ENCODE data around the gene ARAP1.

DNA sequence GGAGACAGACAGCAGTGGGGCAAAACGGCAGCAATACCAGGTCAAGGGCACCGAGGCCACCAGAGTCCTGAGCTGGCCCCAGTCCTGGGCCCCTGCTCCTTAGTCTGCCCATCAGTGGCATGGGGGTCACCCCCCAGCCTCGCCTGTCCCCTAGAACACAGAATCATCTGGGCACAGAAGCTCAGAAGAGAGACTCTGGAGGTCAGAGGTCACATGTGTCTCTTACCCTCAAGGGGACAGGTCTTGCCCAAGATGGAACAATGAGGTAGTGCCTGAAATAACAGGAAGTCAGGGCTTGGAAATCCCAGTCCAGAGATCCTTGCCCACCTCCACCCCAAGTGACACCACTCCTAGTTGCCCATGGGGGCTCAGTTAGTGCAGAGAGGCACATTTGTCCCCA lies 98.6 kb downstream of the ARAP1 start:
- TF ChIP-seq CTCF (optimal IDR thresholded peaks at IDR 0.05 in 1 of 3, IDR thresholded peaks at IDR 0.05 in 1 of 3, conservative IDR thresholded peaks at IDR 0.05 in 1 of 3; ENCODE audit: extremely low read depth in 1 of 3, insufficient read depth in 2 of 3, low read length in 3 of 3) (no peak), EZH2 (IDR thresholded peaks at IDR 0.05; ENCODE audit: low read length) (no peak)
